ENCODE measurements around the gene ACACA.
"Not testable (repeated sequence)": the region's sequence is repeated elsewhere in the genome, so short reads cannot be mapped to it uniquely, and the experiment has no call there.

Gene ACACA

GRCh38 chr17:37406635-37407461 lies at the start of gene ACACA, which contains the start of gene TADA2A:
Gene ACACA, minus strand, starts transcription at chr17:37406836. Its CDS starts 537 bp downstream, at chr17:37406299.
Gene TADA2A, plus strand, starts transcription at chr17:37406886. Its CDS starts 4,480 bp downstream, at chr17:37411366.
- peaks cover 4% of the 10 kb centered on the region for H3K4me1 ChIP-seq (ENCODE audit: control insufficient read depth, insufficient read depth, low read length)
- H3K9ac ChIP-seq (ENCODE audit: low read depth, low read length) = peak within 1 kb of the TSS; percentile 93
- H3K9me3 ChIP-seq (ENCODE audit: control insufficient read depth, insufficient read depth, low read length) = no peaks in the 10 kb centered on the region
- no peaks in the 10 kb centered on the region for H3K36me3 ChIP-seq (ENCODE audit: control insufficient read depth, insufficient read depth, low read length)
- peak within 1 kb of the TSS; percentile 89 for H3K4me3 ChIP-seq (ENCODE audit: low read depth, low read length)
- H3K27me3 ChIP-seq (ENCODE audit: control insufficient read depth, insufficient read depth, low read length) = no peaks in the 10 kb centered on the region

GRCh38 chr17:37450112-37450511 lies 43.5 kb upstream of the ACACA start:
- no peaks in the 10 kb centered on the region for H3K36me3 ChIP-seq (ENCODE audit: control insufficient read depth, insufficient read depth, low read length)

GRCh38 chr17:37447641-37448040 lies 41.0 kb upstream of the ACACA start:
- no peaks in the 10 kb centered on the region for H3K36me3 ChIP-seq (ENCODE audit: control insufficient read depth, insufficient read depth, low read length)
- H3K27me3 ChIP-seq (ENCODE audit: control insufficient read depth, insufficient read depth, low read length) = no peaks in the 10 kb centered on the region
- H3K4me3 ChIP-seq (ENCODE audit: low read depth, low read length) = no peak overlapping the region
- H3K4me1 ChIP-seq (ENCODE audit: control insufficient read depth, insufficient read depth, low read length) = no peaks in the 10 kb centered on the region
- no peak overlapping the region for H3K9ac ChIP-seq (ENCODE audit: low read depth, low read length)
- H3K9me3 ChIP-seq (ENCODE audit: control insufficient read depth, insufficient read depth, low read length) = no peaks in the 10 kb centered on the region

More at GRCh38 chr17:37450112-37450511, 43.5 kb upstream of the ACACA start:
- no peaks in the 10 kb centered on the region for H3K9me3 ChIP-seq (ENCODE audit: control insufficient read depth, insufficient read depth, low read length)
- H3K9ac ChIP-seq (ENCODE audit: low read depth, low read length) = no peak overlapping the region
- H3K27me3 ChIP-seq (ENCODE audit: control insufficient read depth, insufficient read depth, low read length) = no peaks in the 10 kb centered on the region
- no peak overlapping the region for H3K4me3 ChIP-seq (ENCODE audit: low read depth, low read length)
- no peaks in the 10 kb centered on the region for H3K4me1 ChIP-seq (ENCODE audit: control insufficient read depth, insufficient read depth, low read length)

GRCh38 chr17:37446027-37446426 lies 39.4 kb upstream of the ACACA start:
- no peaks in the 10 kb centered on the region for H3K27me3 ChIP-seq (ENCODE audit: control insufficient read depth, insufficient read depth, low read length)
- H3K9me3 ChIP-seq (ENCODE audit: control insufficient read depth, insufficient read depth, low read length) = no peaks in the 10 kb centered on the region
- peaks cover 3% of the 10 kb centered on the region for H3K36me3 ChIP-seq (ENCODE audit: control insufficient read depth, insufficient read depth, low read length)
- H3K4me1 ChIP-seq (ENCODE audit: control insufficient read depth, insufficient read depth, low read length) = no peaks in the 10 kb centered on the region
- no peak overlapping the region for H3K4me3 ChIP-seq (ENCODE audit: low read depth, low read length)
- H3K9ac ChIP-seq (ENCODE audit: low read depth, low read length) = no peak overlapping the region

DNA sequence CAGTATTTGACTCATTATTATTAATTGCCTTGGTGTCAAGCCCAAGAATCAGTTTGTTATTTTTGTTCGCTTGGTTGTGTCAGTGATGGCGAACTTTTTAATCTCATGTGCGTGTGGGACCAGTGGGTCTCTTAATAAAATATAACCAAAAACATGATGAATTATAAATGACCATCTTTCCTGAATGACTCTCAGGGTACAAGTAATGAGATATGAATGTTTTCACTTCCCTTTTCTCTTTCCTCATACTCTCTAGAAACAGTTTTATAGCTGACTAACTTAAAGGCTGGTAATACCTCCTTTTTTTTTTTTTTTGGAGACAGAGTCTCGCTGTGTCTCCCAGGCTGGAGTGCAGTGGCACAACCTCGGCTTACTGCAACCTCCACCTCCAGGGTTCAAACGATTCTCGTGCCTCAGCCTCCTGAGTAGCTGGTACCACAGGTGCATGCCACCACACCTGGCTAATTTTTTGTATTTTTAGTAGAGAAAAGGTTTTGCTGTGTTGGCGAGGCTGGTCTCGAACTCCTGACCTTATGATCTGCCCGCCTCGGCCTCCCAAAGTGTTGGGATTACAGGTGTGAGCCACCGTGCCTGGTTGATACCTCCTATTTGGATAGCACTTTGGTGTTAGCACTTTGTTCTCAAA lies 34.9 kb upstream of the ACACA start:
- not testable (repeated sequence) for H3K9ac ChIP-seq (ENCODE audit: low read depth, low read length); H3K36me3 ChIP-seq (ENCODE audit: control insufficient read depth, insufficient read depth, low read length); H3K9me3 ChIP-seq (ENCODE audit: control insufficient read depth, insufficient read depth, low read length); H3K4me3 ChIP-seq (ENCODE audit: low read depth, low read length); H3K4me1 ChIP-seq (ENCODE audit: control insufficient read depth, insufficient read depth, low read length); H3K27me3 ChIP-seq (ENCODE audit: control insufficient read depth, insufficient read depth, low read length)

- Histone ChIP-seq H3K27me3 (ENCODE audit: control insufficient read depth, insufficient read depth, low read length) (no peaks in the 10 kb centered on the region), H3K4me1 (ENCODE audit: control insufficient read depth, insufficient read depth, low read length) (no peaks in the 10 kb centered on the region), H3K9ac (ENCODE audit: low read depth, low read length) (no peak overlapping the region), H3K4me3 (ENCODE audit: low read depth, low read length) (no peak overlapping the region), H3K36me3 (ENCODE audit: control insufficient read depth, insufficient read depth, low read length) (peaks cover 7% of the 10 kb centered on the region), H3K9me3 (ENCODE audit: control insufficient read depth, insufficient read depth, low read length) (no peaks in the 10 kb centered on the region)
These were observed 33.8 kb upstream of the ACACA start for GRCh38 chr17:37440424-37440823.

DNA sequence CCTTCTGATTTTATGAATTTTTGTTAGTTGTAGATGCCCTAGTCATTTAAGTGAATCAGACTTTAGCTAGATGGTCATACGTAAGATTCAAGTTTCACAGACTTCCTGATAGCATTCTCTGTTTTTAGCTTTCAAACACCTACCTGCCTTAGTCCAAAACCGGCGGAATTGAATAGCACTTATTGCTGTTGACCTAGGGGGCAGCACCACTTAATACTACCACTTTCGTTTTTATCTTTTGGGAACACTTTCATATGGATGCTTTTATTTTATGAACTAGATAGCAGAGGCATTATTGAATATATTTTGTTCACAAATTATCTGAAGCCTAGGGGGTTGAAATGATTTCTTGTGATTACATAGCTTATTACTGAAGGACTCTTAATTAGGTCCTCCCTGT lies 31.5 kb upstream of the ACACA start:
- no peaks in the 10 kb centered on the region for H3K4me1 ChIP-seq (ENCODE audit: control insufficient read depth, insufficient read depth, low read length)
- H3K4me3 ChIP-seq (ENCODE audit: low read depth, low read length) = no peak overlapping the region
- peaks cover 7% of the 10 kb centered on the region for H3K36me3 ChIP-seq (ENCODE audit: control insufficient read depth, insufficient read depth, low read length)

GRCh38 chr17:37432671-37433070 lies 26.0 kb upstream of the ACACA start:
- Histone ChIP-seq H3K4me3 (ENCODE audit: low read depth, low read length) (no peak overlapping the region), H3K27me3 (ENCODE audit: control insufficient read depth, insufficient read depth, low read length) (no peaks in the 10 kb centered on the region), H3K9me3 (ENCODE audit: control insufficient read depth, insufficient read depth, low read length) (no peaks in the 10 kb centered on the region), H3K4me1 (ENCODE audit: control insufficient read depth, insufficient read depth, low read length) (no peaks in the 10 kb centered on the region), H3K9ac (ENCODE audit: low read depth, low read length) (no peak overlapping the region), H3K36me3 (ENCODE audit: control insufficient read depth, insufficient read depth, low read length) (no peaks in the 10 kb centered on the region)

More for the DNA sequence above, 31.5 kb upstream of the ACACA start:
- Histone ChIP-seq H3K9me3 (ENCODE audit: control insufficient read depth, insufficient read depth, low read length) (no peaks in the 10 kb centered on the region), H3K9ac (ENCODE audit: low read depth, low read length) (no peak overlapping the region), H3K27me3 (ENCODE audit: control insufficient read depth, insufficient read depth, low read length) (no peaks in the 10 kb centered on the region)

DNA sequence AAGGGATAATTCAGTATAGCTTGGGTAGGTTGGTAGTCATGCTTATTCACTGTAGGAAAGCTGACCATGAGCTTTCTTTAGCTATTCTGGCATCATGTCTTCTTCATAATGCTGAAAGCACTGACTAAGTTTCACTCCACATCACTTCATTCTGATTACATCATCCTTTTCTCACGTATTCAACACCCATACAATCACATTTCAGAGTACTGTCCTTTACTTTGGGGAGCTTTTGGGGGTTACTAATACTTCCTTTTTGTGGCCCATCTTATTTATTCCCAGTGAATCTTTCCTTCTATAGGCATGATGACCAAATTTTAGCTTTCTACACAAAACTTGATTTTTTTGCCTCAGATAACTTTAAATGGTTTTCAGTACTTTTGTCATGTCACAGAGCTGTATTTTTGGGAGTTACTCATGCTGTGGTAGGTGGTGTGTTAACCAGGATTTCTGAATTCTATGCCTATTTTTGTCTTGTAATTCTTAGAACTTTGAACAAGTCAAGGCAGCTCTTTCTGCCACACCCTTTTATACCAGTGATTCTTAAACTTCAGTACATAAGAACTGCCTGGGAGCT lies 23.5 kb upstream of the ACACA start:
- Histone ChIP-seq H3K27me3 (ENCODE audit: control insufficient read depth, insufficient read depth, low read length) (no peaks in the 10 kb centered on the region), H3K4me3 (ENCODE audit: low read depth, low read length) (no peak overlapping the region), H3K9me3 (ENCODE audit: control insufficient read depth, insufficient read depth, low read length) (no peaks in the 10 kb centered on the region), H3K4me1 (ENCODE audit: control insufficient read depth, insufficient read depth, low read length) (no peaks in the 10 kb centered on the region), H3K36me3 (ENCODE audit: control insufficient read depth, insufficient read depth, low read length) (no peaks in the 10 kb centered on the region), H3K9ac (ENCODE audit: low read depth, low read length) (no peak overlapping the region)

- Histone ChIP-seq H3K4me3 (ENCODE audit: low read depth, low read length) (no peak overlapping the region), H3K27me3 (ENCODE audit: control insufficient read depth, insufficient read depth, low read length) (no peaks in the 10 kb centered on the region), H3K9ac (ENCODE audit: low read depth, low read length) (no peak overlapping the region), H3K9me3 (ENCODE audit: control insufficient read depth, insufficient read depth, low read length) (no peaks in the 10 kb centered on the region), H3K36me3 (ENCODE audit: control insufficient read depth, insufficient read depth, low read length) (no peaks in the 10 kb centered on the region), H3K4me1 (ENCODE audit: control insufficient read depth, insufficient read depth, low read length) (no peaks in the 10 kb centered on the region)
These were observed 22.8 kb upstream of the ACACA start for GRCh38 chr17:37429453-37429852.

- Histone ChIP-seq H3K9ac (ENCODE audit: low read depth, low read length) (no peak overlapping the region), H3K4me1 (ENCODE audit: control insufficient read depth, insufficient read depth, low read length) (no peaks in the 10 kb centered on the region), H3K27me3 (ENCODE audit: control insufficient read depth, insufficient read depth, low read length) (no peaks in the 10 kb centered on the region), H3K4me3 (ENCODE audit: low read depth, low read length) (no peak overlapping the region), H3K36me3 (ENCODE audit: control insufficient read depth, insufficient read depth, low read length) (no peaks in the 10 kb centered on the region), H3K9me3 (ENCODE audit: control insufficient read depth, insufficient read depth, low read length) (no peaks in the 10 kb centered on the region)
These were observed 22.4 kb upstream of the ACACA start for GRCh38 chr17:37429039-37429438.

- no peaks in the 10 kb centered on the region for H3K9me3 ChIP-seq (ENCODE audit: control insufficient read depth, insufficient read depth, low read length)
- no peaks in the 10 kb centered on the region for H3K36me3 ChIP-seq (ENCODE audit: control insufficient read depth, insufficient read depth, low read length)
- no peak overlapping the region for H3K4me3 ChIP-seq (ENCODE audit: low read depth, low read length)
- H3K4me1 ChIP-seq (ENCODE audit: control insufficient read depth, insufficient read depth, low read length) = no peaks in the 10 kb centered on the region
- no peaks in the 10 kb centered on the region for H3K27me3 ChIP-seq (ENCODE audit: control insufficient read depth, insufficient read depth, low read length)
- H3K9ac ChIP-seq (ENCODE audit: low read depth, low read length) = no peak overlapping the region
These were observed 18.6 kb upstream of the ACACA start for GRCh38 chr17:37425268-37425667.
